ENCODE data around the gene SERTAD4.
"Not testable (repeated sequence)": the region's sequence is repeated elsewhere in the genome, so short reads cannot be mapped to it uniquely, and the experiment has no call there.

The SERTAD4 gene

DNA sequence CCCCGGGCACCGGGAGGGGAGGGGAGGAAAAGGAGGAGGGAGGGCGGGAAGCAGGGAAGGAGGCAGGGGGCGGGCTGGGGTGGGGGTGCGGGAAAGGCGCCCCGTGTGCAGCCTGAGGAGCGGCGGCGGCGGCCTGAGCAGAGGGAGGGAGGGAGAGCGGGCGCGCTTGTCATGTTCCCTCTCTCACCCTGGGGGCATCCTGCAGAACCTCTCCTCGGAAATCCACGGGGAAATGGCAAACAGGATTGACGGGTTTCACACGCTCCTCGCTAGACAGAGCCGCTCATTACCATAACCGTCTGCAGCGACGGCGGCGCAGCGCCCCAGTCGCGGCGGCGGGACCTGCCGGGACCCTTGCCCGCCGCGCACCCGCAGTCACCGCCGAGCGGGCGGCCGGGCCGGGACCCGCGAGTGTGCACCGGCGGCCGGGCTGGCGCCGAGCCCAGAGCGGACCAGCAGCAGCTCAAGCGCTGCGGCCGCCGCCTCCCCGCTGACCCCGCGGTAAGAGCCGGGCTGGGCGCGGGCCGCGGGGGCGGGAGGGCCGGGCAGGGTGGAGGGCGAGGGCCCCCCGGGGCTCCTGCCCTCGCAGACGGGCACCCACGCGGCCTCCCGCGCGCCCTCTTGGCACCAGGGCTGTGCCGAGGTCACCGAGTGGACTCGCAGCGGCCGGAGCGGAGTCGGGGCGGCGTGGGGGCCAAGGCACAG, at the start of gene SERTAD4:
TSS of gene SERTAD4 (plus strand) at position 286 of the 705 bp plus-strand sequence. CDS start 5,165 bp downstream, outside the sequence.
- no peak for FAIRE-seq

DNA sequence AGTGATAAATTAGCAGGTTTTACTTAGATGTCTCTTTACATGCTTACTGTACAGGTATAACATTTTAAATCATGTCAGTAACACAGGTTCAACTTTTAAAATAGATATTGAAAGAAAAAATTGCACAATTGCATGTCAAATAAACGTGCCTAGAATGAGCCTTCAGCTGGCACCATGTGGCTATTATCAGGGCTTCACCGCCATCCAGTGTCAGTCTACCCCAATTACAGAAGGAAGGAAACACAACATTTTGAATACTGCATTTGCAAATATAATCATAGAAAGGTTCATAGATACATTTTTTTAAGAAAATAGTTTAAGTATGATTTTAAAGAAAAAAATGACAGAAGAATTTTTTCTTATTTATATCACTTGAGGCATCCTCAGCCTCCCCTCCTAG, 47.5 kb upstream of the SERTAD4 start:
- FAIRE-seq = no peak

DNA sequence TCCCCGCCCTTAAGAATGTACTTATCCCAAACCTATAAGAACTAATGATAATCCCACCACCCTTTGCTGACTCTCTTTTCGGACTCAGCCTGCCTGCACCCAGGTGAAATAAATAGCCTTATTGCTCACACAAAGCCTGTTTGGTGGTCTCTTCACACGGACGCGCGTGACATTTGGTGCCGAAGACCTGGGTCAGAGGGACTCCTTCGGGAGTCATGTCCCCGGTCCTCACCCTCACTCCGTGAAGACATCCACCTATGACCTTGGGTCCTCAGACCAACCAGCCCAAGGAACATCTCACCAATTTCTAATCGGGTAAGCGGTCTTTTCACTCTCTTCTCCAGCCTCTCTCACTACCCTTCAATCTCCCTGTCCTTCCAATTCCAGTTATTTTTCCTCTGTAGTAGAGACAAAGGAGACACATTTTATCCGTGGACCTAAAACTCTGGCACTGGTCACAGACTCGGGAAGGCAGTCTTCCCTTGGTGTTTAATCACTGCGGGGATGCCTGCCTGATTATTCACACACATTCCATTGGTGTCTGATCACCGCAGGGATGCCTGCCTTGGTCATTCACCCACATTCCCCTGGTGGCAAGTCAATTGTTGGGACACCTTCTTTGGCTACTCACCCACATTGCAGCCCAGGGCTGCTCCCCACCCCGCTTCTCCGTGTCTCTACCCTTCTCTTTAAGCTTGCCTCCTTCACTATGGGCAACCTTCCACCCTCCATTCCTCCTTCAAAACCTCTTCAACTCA, 44.6 kb upstream of the SERTAD4 start:
- FAIRE-seq = not testable (repeated sequence)

DNA sequence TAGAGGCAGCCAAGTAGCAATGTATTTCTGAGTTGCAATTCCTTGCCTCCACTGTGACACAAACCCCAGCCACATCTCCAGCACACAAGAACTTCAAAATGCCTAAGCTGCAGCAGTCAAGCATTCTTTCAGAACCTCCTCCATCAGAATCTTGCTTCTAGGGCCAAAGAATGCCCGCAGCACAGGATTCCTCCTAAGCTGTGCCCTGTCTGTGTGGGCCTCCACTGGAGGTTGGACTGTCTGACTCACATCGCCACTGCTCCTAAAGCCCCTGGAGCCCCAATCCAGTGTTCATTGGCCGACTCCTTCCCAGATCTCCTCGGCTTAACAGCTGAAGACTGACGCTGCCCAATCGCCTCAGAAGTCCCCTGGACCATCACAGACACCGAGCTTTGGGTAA, 43.2 kb upstream of the SERTAD4 start:
- no peak for FAIRE-seq

DNA sequence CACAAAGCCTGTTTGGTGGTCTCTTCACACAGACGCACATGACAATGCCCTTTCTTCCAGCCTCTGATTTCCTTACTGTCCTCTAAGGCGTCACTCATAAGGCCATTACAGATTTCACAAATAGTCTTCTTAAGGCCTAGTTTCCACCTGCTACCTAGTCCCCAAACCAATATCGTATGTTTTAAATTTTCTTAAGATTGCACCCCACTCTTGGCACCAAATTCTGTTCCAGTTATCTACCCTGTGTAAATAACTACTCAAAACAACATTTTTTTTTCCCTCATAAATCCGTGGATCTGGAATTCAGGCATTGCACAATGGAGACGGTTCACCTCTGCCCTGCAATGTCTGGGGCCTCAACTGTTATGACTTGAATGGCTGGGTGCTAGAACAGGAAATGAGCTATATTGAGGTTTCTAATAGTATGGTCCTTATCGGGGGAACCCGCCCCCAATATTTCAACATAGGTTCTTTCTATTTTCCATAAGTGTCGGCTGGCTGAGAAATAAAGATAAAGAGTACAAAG, 36.9 kb upstream of the SERTAD4 start:
- no peak for FAIRE-seq

DNA sequence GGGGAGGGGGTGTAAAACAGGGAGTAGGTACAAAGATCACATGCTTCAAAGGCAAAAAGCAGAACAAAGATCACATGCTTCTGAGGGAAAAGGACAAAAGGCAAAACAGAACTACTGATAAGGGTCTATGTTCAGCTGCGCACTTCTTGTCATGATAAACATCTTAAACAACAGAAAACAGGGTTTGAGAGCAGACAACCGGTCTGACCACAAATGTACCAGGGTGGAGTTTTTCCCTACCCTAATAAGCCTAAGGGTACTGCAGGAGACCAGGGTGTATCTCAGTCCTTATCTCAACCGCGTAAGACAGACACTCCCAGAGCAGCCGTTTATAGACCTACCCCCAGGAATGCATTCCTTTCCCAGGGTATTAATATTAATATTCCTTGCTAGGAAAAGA, 36.3 kb upstream of the SERTAD4 start:
- FAIRE-seq = not testable (repeated sequence)

DNA sequence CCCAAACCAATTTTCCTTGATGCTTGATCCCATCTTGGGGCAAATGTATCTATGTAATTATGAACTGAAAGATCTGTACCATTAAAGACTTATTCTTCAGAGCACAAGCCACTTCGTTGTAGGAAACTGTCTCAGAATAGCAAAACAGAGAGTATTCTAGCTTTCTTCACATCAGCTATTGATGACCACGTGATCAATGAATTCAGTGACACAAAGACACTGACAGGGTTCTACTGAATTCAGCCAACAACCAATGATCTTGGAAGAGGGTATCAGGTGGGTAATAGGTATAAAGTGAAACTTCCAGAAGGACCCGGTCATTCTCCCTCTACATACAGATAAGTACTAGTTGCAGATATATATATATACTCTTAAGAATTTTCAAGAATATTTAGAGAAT, 33.8 kb upstream of the SERTAD4 start:
- no peak for FAIRE-seq

DNA sequence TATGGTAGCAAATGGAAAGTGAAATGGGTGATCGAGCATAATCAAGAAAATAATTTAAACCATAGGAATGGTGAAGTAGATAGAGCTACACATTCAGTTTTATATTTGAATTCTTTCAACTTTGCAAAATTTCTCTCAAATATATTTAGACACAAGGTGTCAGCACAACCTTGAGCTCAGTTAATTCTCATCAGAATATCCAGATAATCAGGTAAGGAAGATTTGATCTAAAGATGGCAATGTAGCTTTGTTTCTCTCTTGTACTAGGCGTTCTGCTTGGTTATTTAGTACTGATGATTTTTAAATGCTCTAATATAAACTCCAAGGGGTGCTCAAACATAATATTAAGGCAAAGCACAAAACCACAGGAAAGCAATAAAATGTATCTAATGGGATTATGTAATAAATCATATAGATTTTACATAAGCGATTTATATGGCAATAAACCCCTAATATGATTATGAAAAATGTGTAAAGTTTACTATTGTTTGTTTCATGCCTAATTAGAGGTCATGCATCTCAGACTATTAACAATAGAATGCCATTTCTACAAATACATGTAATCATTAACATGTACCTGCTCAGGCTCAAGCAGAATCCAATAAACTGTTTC, 32.4 kb upstream of the SERTAD4 start:
- FAIRE-seq = peak; percentile 83

DNA sequence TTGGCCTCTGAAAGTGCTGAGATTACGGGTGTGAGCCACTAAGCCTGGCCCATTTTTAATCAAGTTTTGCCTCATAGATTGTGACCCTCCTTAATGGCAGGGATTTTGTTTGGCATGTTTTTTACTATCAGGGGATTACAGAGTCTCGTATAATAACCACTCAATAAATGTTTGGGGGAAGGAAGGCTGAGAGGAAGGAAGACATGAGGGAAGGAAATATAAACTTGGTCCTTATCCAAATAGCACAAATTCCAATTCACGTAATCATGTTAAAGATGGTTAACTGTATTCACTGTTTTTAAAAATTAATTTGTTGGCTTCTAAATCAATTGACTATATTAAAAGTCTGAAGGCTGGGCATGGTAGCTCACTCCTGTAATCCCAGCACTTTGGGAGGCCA, 30.9 kb upstream of the SERTAD4 start:
- no peak for FAIRE-seq

DNA sequence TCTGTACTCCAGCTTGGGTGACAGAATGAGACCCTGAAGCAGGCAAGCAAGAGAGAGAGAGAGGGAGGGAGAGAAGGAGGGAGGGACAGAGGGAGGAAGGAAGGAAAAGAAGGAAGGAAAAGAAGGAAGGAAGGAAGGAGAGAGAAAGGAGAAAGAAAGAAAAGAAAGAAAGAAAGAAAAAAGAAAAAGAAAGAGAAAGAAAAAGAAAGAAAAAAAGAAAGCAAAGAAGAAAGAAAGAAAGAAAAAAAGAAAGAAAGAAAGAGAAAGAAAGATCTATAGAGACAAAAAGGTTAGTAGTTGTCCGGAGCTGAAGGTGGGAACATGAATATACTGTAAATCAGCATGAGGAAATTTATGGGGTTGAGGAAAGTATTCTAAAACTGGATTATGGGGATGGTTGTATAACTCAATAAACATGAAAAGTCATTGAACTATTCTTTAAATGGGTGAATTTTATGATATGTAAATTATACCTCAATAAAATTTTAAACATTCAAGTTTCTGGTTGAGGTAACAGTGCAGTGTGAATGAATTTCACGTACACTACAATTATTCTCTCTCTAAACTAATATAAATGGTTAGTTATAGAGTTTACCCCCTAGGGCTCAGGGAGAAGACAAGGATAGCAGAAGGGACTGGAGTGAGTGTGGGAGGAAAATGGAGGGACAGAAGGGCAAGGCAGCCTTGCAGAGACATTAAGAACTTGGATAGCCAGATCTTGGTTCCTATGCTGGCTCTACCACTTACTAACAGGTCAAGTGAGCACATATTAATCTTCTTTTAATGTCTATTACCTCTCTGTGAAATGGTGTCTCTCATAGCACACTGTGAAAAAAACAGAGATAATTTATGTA, 24.8 kb upstream of the SERTAD4 start:
- no peak for FAIRE-seq

DNA sequence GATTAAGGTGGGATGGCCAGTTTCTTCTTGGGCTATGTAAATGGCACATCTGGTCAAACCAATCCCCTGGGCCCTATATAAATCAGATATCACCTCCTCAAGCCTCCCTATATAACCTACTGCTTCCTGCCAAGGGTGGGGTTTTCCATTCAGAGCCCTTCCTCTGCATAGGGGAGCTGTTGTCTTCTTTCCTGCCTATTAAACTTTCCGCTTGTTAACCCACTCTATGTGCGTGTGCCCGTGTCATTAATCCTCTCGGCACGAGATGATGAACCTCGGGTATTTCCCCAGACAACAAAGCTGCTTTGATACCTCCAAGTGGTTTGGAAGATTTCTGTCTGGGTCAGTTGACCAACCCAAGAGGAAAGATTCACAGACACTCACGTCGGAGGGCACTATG, 19.3 kb upstream of the SERTAD4 start:
- FAIRE-seq = no peak

DNA sequence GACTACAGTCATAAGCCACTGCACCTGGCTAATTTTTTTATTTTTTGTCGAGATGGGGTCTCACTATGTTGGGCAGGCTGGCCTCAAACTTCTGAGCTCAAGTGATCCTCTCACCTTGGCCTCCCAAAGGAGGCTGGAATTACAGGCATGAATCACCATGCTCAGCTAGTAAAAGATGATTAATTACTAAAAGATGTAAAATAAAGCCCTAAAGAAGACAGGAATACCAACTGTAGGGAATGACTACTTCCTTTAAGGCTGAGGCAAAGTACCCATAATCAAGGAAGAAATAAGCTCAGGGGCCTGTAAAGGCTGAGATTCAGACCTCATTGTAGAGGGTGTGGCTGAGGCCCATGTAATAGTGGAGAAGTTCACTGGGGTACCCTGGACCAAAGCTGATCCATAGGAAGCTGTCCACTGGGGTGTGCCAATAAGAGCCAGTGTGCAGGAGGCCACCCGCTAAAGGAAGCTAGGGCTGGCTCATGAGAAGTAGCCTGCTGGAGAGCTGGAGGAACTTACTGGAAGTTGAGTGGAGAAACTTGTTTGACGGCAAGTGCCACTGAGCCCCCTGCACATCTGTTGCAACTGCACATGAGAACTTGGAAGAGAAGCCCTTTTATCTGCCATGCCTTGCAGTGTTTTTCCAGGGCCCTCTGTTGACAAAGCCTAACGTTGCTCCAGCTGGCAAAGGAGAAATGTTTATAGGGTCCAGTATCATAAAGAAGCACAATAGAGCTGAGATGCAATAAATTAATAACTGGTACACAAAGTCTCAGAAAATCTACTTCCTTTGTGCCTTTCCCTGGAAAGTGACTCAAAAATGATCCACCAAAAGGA, 17.8 kb upstream of the SERTAD4 start:
- no peak for FAIRE-seq

DNA sequence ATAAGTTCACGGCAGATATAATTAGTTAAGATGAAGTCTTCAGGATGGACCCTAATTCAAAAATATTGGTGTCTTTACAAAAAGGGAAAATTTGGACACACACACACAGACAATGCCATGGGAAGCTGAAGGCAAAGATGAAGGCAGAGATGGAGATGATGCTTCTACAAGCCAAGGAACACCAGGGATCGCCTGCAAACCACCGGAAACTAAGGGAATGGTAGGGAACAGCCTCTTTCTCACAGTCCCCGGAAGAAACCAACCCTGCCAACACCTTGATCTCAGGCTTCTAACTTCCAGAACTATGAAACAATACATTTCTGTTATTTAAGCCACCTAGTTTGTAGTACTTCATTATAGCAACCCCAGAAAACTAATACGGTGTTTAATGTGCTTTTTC, 15.1 kb upstream of the SERTAD4 start:
- FAIRE-seq = no peak

DNA sequence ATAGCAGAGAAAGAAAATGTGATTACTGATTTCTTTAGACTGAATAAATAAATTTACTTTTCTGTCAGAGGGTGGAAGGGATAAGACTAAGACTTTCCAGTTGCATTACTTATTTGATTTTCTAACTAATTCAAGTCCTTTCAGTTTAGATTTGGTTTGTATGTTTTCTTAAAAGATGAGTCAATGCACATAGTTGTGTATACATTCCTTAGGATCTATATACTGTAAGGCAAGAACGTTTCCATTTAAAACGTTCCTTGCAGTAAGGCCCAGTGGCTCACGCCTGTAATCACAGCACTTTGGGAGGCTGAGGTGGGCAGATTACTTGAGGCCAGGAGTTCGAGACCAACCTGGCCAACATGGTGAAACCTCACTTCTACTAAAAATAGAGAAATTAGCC, 14.5 kb upstream of the SERTAD4 start:
- FAIRE-seq = no peak

DNA sequence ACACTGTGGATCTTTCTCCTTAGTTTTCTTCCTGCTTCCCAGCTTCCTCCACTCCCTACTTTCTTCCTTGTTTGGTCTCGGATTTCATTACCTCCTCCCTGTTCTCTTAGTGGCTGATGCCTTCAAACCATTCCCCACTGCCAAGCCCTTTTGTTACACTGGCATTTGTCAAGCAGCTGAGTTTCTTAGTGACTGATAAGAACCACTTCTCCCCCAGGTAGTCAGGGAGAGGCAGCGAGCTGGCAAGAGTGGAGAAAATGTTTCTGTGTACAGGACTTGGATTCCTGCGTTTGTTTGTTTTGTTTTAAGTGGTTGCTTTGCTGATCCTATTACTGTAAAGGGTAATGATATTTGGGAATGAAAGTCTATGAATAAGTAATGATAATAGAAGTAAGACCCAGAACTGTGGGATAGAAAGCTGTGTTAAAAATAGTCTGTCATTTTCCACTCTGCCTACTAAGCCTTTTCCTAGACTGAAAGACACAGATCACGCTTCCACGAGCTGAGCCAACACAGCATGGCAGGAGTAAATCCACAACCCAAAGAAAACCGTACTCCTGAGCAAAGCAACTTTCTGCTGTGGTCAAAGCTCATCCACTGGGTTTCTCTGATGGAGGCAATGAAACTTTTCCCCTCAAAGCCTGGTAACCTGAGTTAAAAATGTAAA, 10.1 kb upstream of the SERTAD4 start:
- FAIRE-seq = peak; percentile 88

DNA sequence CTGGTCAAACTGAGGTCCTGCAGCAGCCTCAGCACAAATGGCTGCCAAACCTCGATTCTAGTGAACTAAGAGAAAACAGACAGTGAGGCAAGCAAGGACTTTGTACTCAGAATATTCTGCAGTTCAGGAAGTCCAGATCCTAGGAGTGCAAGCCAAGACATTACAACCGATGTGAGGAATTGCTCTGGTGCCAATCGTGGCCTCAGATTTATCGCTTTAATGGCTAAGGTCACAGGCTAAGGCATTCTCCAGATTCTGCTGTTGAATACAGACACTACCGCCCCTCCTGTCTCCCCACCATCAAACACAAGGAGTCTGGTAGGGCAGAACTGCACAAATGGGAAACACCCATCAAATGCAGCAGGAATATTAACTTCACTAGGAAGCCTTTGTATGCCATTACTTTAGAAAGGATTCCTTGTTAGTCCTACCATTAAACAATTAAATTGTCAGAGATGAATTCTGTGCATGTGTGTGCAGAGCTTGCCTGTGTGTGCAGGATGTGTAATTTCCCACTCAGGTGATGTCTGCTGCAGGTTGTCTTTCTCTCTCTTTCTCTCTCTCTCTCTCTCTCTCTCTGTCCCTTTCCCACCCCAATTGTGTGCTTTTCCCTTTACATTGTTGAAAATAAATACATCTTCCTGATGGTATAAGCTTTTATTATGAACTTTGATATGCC, 9.2 kb upstream of the SERTAD4 start:
- FAIRE-seq = no peak

DNA sequence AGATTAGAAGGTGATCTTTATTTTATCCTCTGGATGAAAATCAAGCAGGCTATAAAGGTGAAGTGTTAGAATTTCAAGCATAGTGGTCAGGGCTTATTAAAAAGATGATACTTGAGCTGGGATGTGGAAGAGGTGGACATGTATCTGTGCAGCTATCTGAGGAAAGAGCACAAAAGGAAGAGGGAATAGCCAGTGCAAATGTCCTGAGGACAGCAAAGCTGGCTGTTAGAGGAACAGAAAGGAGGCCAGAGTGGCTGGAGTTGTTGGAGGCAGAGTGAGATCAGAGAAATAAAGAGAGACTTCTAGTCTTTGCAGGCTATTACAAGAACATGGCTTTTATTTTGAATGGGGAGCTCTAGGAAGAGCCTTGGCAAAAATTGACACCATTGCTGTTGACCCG, 4.4 kb upstream of the SERTAD4 start:
- no peak for FAIRE-seq

DNA sequence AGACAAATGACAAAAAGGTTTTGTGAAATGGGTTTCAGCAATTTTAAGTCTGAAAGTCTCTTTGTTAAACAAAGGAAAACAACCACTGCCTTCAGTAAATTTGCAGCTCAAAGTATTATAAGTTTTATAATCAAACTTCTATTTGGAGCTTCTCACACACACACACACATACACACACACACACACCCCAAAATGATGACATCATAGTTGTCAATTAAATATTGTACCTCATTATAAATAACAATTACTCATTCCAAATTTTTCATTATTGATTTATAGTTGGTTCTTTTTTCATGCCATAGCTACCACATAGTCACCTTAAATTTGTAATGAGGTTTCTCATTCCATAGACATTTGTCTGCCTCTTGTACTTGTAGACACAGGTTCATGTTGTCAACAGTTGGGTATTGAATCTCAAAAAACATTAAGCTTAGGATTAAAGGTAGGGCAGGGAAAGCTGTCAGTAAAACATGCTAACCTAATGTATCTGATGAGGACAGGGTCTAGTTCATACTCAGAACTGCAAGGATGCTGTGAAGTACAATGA, 2.4 kb upstream of the SERTAD4 start:
- FAIRE-seq = no peak

DNA sequence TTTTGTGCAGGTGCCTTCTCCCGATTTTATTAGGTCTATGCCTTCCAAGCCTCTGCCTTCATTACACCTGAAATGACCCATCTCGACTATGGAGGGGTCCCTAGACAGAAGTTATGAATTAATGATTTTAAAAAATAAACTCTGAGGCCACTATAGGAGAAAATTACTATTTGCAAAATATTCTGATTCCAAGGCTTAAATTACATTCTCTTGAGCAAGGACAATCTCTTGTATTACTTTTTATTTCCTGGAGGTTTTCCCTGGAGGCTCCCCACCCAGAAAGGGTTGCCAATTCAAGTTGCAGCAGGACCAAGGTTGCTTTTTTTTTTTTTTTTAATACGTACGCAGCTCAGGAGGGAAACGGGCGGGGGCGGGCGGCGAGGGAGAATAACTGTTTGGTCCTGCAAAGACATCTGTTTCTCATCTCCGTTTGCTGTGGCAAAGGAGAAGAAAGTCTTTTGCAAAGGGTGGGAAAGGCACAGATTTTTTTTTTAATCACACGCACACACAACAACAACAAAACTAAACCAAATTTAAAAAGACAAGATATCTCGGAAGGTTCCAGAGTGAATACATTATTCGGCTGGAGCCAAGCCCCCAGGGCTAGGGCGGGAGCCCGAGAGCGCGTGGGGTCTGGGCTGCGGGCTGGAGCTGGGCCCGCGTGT, 618 bp upstream of the SERTAD4 start:
- no peak for FAIRE-seq

DNA sequence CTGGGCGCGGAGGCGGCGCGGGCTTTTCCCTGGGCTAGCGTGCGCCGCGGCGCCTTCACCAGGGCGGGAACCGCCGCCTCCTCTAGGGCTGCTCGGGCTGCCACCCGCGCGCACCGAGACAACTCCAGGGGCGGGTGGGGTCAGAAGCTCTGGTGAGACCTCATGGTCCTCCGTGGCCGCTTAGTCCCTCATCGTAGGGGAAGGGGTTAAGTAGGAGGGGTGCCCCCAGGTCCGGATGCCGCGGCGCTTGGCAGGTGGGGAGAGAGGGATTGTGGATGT, 559 bp downstream of the SERTAD4 start:
- FAIRE-seq = no peak
